Nucleus accumbens (tissue), 56 donors: ENCODE measurements around the gene TNFRSF6B.
A peak's percentile ranks its signal among the peaks of the same experiment; 100 is the strongest.
"Not testable (repeated sequence)": the region's sequence is repeated elsewhere in the genome, so short reads cannot be mapped to it uniquely, and the experiment has no call there.

Experiments
- DNase-seq, 56 donors: peaks; one replicate each; lab custom pipeline; 2025; lab: John Stamatoyannopoulos, UW

TNFRSF6B gene

DNA sequence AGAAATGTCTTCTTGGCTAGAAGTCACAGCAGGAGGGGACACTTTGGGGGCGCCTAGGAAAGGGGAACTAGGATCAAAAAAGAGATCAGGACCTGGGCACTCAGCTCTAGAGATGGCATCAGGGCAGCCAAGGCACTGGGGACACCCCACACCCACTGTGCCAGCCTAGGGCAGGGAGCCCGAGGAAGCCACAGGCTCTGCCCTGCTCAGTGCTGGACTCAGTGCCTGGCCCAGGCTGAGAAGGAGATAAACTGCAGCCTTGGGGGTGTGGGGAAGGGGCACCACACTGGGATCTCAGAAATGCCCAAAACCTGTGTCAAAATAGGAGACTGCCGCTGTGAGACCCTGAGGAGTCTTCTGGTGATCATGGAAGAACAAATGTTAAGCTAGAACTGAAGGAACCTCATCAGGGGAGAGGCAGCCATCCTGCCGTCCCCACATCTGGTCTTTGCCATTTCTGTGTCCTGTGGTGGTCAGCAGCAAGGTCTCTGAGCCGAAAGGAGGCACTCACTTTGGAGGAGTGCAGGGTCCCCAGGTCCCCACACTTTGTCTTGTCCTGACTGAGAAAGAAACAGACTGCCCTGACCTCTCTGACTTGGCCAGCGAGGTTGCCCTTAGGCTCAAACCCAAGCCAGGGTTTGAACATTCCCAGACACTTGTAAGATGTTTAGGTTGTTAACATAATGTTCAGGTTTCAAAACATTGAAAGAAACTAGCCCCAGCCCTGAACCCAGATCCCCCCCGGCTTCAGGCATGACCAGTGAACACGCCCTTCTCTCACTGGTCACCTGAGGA lies 9.0 kb downstream of the TNFRSF6B start:
- DNase-seq = no peak

DNA sequence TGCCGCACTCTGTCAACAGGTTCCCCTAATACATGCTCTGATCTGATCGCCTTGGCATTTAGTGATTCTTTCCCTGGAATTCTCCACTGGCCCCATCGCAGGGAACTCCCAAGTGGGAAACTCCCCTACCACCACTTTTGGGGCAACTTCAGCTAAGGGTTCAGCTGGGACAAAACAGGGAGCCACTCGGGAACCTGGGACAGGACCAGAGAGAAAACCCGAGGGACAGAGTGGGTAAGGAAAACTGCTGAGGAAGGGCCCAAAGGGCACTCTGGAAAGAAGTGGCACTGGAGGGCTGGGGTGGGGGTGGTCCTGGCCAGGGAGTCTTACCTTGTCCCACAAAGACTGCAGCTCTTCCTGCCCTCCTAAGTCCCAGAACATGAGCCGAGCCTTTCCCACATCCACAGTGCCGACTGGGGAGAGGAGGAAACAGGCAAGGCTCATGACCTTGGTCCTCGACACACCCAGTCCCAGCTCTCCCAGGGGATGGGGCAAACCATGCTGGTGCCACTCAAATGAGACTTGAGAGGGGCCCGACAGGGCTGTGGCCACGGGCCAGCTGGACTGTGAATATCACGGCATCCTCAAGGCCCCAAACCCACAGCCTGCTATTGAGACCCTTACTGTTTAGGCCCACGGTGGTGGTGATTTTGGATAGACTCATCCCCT lies 9.7 kb downstream of the TNFRSF6B start:
- no peak for DNase-seq

GRCh38 chr20:63706852-63707557 lies 10.6 kb downstream of the TNFRSF6B start:
- DNase-seq = peak in 20 of 56 donors; percentile 29 to 82 (median 54)

- peak in 54 of 56 donors; percentile 57 to 96 (median 86) for DNase-seq
These were observed 11.3 kb downstream of the TNFRSF6B start, which contains the start of the genes ARFRP1 and ZGPAT for GRCh38 chr20:63707558-63708300. Gene ARFRP1, minus strand, starts transcription at chr20:63707976. Its CDS starts 885 bp downstream, at chr20:63707091. Gene ZGPAT, plus strand, starts transcription at chr20:63708039. Its CDS starts 542 bp downstream, at chr20:63708581.

DNA sequence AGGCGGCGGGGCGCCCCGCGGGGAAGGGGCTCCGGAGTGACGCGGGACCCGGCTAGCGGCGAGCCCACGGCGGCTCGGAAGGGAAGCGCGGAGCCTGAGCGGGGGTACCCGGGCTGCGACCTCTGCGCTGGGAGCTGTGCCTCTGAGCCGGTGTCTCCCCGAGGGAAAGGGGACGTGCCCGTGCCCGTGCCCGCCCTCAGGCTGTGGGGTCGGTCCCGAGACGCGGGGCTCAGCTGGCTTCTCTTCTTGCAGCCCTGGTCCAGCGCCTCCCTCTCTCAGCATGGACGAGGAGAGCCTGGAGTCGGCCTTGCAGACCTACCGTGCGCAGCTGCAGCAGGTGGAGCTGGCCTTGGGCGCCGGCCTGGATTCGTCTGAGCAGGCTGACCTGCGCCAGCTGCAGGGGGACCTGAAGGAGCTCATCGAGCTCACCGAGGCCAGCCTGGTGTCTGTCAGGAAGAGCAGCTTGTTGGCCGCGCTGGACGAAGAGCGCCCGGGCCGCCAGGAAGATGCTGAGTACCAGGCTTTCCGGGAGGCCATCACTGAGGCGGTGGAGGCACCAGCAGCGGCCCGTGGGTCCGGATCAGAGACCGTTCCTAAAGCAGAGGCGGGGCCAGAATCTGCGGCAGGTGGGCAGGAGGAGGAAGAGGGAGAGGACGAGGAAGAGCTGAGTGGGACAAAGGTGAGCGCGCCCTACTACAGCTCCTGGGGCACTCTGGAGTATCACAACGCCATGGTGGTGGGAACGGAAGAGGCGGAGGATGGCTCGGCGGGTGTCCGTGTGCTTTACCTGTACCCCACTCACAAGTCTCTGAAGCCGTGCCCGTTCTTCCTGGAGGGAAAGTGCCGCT lies 12.1 kb downstream of the TNFRSF6B start:
- DNase-seq = no peak

DNA sequence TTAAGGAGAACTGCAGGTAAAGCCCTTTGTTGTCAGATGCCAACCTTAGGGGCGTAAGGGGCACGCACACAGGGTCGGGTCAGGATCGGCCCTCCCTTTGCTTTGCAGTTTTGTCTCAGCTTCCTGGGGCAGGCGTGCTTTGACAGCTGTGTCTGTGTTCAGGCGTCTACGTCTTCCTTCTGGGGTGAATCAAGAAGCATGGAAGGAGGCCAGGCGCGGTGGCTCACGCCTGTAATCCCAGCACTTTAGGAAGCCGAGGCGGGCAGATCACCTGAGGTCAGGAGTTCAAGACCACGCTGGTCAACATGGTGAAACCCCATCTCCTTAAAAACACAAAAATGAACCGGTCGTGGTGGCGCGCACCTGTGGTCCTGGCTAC lies 12.7 kb downstream of the TNFRSF6B start:
- no peak for DNase-seq

DNA sequence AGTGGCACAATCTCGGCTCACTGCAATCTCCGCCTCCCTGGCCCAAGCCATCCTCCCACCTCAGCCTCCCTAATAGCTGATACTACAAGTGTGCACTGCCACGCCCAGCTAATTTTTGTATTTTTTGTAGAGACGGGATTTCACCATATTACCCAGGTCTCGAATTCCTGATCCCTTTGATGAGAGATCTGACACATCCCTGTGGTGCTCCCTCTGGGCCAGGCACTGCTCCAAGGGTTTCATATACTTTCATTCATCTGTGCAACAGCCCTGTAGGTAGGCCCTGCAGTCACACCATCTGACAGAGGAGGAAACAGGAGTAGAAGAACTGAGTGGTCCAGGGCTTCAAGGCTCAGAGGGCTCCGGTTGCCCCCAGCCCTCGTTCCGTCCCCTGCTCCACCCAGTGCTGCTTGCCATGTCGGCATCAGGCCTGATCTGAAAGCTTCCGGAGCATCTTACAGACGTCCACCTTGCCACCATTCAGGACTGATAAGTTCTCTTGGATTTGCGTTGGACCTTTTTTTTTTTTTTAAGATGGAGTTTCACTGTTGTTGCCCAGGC lies 14.7 kb downstream of the TNFRSF6B start:
- DNase-seq = no peak

DNA sequence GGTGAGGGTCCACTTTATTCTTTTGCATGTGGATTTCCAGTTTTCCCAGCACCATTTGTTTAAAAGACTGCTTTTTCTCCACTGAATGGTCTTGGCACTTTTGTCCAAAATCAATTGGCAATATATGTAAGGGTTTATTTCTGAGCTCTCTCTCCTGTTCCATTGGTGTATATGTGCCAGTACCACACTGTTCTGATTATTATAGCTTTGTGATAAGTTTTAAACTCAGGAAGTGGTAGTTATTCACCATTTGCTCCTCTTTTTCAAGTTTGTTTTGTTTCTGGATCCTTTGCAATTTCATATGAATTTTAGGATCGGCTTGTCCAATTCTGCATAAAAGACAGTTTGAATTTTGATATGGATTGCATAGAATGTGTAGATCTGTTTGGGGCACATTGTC lies 15.7 kb downstream of the TNFRSF6B start:
- no peak for DNase-seq

DNA sequence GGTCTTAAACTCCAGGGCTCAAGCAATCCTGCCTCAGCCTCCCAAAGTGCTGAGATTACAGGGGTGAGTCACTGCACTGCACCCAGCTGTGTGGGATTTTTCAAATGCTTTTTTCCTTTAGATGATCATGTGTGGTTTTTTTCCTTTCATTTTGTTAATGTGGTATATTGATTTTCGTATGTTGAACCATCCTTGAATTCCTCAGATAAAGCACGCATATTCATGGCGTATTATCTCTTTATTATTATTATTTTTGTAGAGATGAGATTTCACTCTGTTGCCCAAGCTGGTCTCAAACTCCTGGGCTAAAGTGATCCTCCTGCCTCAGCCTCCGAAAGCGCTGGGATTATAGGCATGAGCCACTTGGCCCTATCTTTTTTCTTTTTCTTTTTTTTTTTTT lies 18.4 kb downstream of the TNFRSF6B start:
- DNase-seq = no peak

DNA sequence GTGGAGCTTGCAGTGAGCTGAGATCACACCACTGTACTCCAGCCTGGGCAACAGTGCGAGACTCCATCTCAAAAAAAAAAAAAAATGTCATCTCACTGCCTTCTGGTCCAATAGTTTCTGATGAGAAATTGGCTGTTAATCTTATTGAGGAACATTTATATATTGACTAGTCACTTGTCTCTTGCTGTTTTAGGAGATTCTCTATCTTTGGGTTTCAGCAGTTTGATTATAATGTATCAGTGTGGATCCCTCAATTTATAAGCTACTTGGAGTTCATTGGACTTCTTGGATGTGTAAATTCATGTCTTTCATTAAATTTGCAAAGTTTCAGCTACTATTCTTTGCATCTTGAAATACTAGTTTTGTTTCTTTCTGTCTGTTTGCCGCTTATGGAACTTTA lies 22.5 kb downstream of the TNFRSF6B start:
- no peak for DNase-seq

- DNase-seq = not testable (repeated sequence)
These were observed 26.6 kb downstream of the TNFRSF6B start for GRCh38 chr20:63722967-63723622.

GRCh38 chr20:63730189-63730733 lies 33.8 kb downstream of the TNFRSF6B start:
- peak in 14 of 56 donors; percentile 9 to 55 (median 29) for DNase-seq

GRCh38 chr20:63731410-63731809 lies 35.0 kb downstream of the TNFRSF6B start:
- no peak for DNase-seq

DNA sequence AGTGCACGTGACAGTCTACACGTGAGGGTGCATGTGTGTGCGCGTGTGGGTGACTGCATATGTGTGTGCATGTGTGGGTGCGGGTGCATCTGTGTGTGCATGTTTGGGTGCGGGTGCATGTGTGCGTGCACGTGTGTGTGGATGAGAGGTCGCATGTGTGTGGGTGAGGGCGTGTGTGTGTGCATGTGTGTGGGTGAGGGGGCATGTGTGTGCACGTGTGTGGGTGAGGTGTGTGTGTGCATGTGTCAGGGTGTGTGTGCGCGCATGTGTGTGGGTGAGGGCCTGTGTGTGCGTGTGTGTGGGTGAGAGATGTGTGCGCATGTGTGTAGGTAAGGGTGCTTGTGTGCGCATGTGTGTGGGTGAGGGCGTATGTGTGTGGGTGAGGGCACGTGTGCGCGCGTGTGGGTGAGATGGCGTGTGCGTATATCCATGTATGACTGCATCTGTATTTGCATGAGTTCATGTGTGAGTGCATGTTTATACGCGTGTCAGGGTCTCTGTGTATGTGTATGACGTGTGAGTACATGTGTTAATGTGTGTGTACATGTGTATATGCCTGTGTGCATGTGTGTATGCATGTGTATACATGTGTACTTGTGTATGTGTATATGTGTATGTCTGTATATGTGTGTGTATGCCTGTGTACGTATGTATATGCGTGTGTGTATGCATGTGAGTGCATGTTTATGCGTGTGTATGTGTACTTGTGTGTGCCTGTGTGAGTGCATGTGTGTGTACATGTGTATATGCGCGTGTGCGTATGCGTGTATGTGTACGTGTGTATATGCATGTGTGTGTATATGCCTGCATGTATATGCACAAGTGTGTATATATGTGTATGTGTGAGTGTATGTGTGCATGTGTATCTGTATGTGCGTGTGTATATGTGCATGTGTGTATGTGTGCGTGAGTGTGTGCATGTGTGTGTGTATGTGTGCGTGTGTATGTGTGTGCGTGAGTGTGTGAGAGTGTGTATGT lies 36.0 kb downstream of the TNFRSF6B start:
- DNase-seq = no peak

GRCh38 chr20:63733117-63733516 lies 36.7 kb downstream of the TNFRSF6B start:
- DNase-seq = no peak

- no peak for DNase-seq
These were observed 37.2 kb downstream of the TNFRSF6B start for GRCh38 chr20:63733579-63734081.
